MM.1S (cell line): ENCODE results near the gene TAF5.

Experiments
- CTCF ChIP-seq: fragments of 300-600 bp; sonication (generic); IDR thresholded peaks from 2 replicates; pipeline ENCODE4 v1.5.1; 2016; ENCODE audit warnings: antibody characterized with exemption, low read length, mixed read lengths
- EZH2 ChIP-seq: fragments of 300-600 bp; sonication (generic); optimal IDR thresholded peaks from 2 replicates; pipeline ENCODE3; 2017; ENCODE audit warnings: low read depth, mild to moderate bottlenecking, antibody characterized with exemption, low read length, mixed read lengths

GRCh38 chr10:103433858-103434257 is 66.1 kb downstream of the TAF5 start:
- TF ChIP-seq CTCF (no peak), EZH2 (no peak)
